ENCODE results near the gene BATF.

BATF gene

GRCh38 chr14:75495399-75495798 lies 26.9 kb upstream of the BATF start:
- no peak for TF ChIP-seq CTCF (IDR thresholded peaks at IDR 0.05)
- Histone ChIP-seq H3K36me3 (ENCODE audit: control insufficient read depth, insufficient read depth, low read length) (no peaks in the 10 kb centered on the region), H3K9me3 (ENCODE audit: control insufficient read depth, low read length) (no peaks in the 10 kb centered on the region), H3K27ac (peak overlapping the region; percentile 78), H3K4me3 (ENCODE audit: low read depth, low read length) (no peak overlapping the region), H3K27me3 (ENCODE audit: control insufficient read depth, insufficient read depth, low read length) (no peaks in the 10 kb centered on the region), H3K4me2 (ENCODE audit: low read length) (peak overlapping the region; percentile 48), H3K9ac (no peak overlapping the region), H2AFZ (peak overlapping the region; percentile 39), H3K4me1 (peaks cover 35% of the 10 kb centered on the region), H3K79me2 (no peaks in the 10 kb centered on the region)

- Histone ChIP-seq H2AFZ (peak overlapping the region; percentile 47), H3K4me2 (ENCODE audit: low read length) (peak overlapping the region; percentile 48), H3K4me3 (ENCODE audit: low read depth, low read length) (no peak overlapping the region), H3K27me3 (ENCODE audit: control insufficient read depth, insufficient read depth, low read length) (no peaks in the 10 kb centered on the region), H3K4me1 (peaks cover 38% of the 10 kb centered on the region), H3K9ac (no peak overlapping the region), H3K79me2 (no peaks in the 10 kb centered on the region), H3K9me3 (ENCODE audit: control insufficient read depth, low read length) (no peaks in the 10 kb centered on the region), H3K36me3 (ENCODE audit: control insufficient read depth, insufficient read depth, low read length) (no peaks in the 10 kb centered on the region), H3K27ac (peak overlapping the region; percentile 78)
- no peak for TF ChIP-seq CTCF (IDR thresholded peaks at IDR 0.05)
Observed at GRCh38 chr14:75495882-75496281, 26.4 kb upstream of the BATF start.

- H3K36me3 ChIP-seq (ENCODE audit: control insufficient read depth, insufficient read depth, low read length) = no peaks in the 10 kb centered on the region
- H3K79me2 ChIP-seq = no peaks in the 10 kb centered on the region
- no peak for TF ChIP-seq CTCF (IDR thresholded peaks at IDR 0.05)
- H3K4me2 ChIP-seq (ENCODE audit: low read length) = no peak overlapping the region
- H3K9ac ChIP-seq = no peak overlapping the region
- no peaks in the 10 kb centered on the region for H3K27me3 ChIP-seq (ENCODE audit: control insufficient read depth, insufficient read depth, low read length)
- H2AFZ ChIP-seq = peak overlapping the region; percentile 42
- H3K4me1 ChIP-seq = peaks cover 43% of the 10 kb centered on the region
- H3K4me3 ChIP-seq (ENCODE audit: low read depth, low read length) = no peak overlapping the region
- peak overlapping the region; percentile 78 for H3K27ac ChIP-seq
- no peaks in the 10 kb centered on the region for H3K9me3 ChIP-seq (ENCODE audit: control insufficient read depth, low read length)
Observed at GRCh38 chr14:75496755-75497154, 25.5 kb upstream of the BATF start.

GRCh38 chr14:75497191-75497590 lies 25.1 kb upstream of the BATF start:
- peak overlapping the region; percentile 78 for H3K27ac ChIP-seq
- no peaks in the 10 kb centered on the region for H3K79me2 ChIP-seq
- H3K4me1 ChIP-seq = peaks cover 43% of the 10 kb centered on the region
- peak overlapping the region; percentile 42 for H2AFZ ChIP-seq
- H3K4me2 ChIP-seq (ENCODE audit: low read length) = no peak overlapping the region
- no peaks in the 10 kb centered on the region for H3K36me3 ChIP-seq (ENCODE audit: control insufficient read depth, insufficient read depth, low read length)
- no peaks in the 10 kb centered on the region for H3K9me3 ChIP-seq (ENCODE audit: control insufficient read depth, low read length)
- no peaks in the 10 kb centered on the region for H3K27me3 ChIP-seq (ENCODE audit: control insufficient read depth, insufficient read depth, low read length)
- H3K4me3 ChIP-seq (ENCODE audit: low read depth, low read length) = no peak overlapping the region
- TF ChIP-seq CTCF (IDR thresholded peaks at IDR 0.05) = no peak
- no peak overlapping the region for H3K9ac ChIP-seq

GRCh38 chr14:75497701-75498100 lies 24.6 kb upstream of the BATF start:
- no peak for TF ChIP-seq CTCF (IDR thresholded peaks at IDR 0.05)
- H3K9me3 ChIP-seq (ENCODE audit: control insufficient read depth, low read length) = no peaks in the 10 kb centered on the region
- no peak overlapping the region for H3K4me2 ChIP-seq (ENCODE audit: low read length)
- no peaks in the 10 kb centered on the region for H3K79me2 ChIP-seq
- H3K4me1 ChIP-seq = peaks cover 43% of the 10 kb centered on the region
- H3K36me3 ChIP-seq (ENCODE audit: control insufficient read depth, insufficient read depth, low read length) = no peaks in the 10 kb centered on the region
- no peak overlapping the region for H2AFZ ChIP-seq
- H3K9ac ChIP-seq = no peak overlapping the region
- H3K27ac ChIP-seq = peak overlapping the region; percentile 78
- no peaks in the 10 kb centered on the region for H3K27me3 ChIP-seq (ENCODE audit: control insufficient read depth, insufficient read depth, low read length)
- H3K4me3 ChIP-seq (ENCODE audit: low read depth, low read length) = no peak overlapping the region

All from parathyroid adenoma (tissue), 2 donors.